CD4-positive, alpha-beta T cell (primary cell): ENCODE measurements around the gene RBM45. TPM values are rescaled to one million over a fixed set of nuclear protein-coding genes. Genes with fewer than 3 reads are reported as not detected.

ENCODE experiments used
- ATAC-seq: fragments of 200-7000 bp; cut with Tn5 transposase; one replicate; pipeline ENCODE4 v1.10.0; 2022; ENCODE audit warnings: mild to moderate bottlenecking; ENCODE audit not compliant: poor library complexity
- CTCF ChIA-PET: fragments of 350-600 bp; sonication (Branson Sonifier 250); formaldehyde crosslinking; loops from one replicate; lab custom pipeline; 2021; ENCODE audit warnings: antibody characterized with exemption, inconsistent platforms; lab: Charles Lee
- POLR2A ChIA-PET: fragments of 350-600 bp; sonication (Branson Sonifier 250); formaldehyde crosslinking; loops from one replicate; lab custom pipeline; 2021; ENCODE audit warnings: antibody characterized with exemption, inconsistent platforms; lab: Charles Lee
- DNase-seq, 14 experiments: peaks; one replicate each; pipeline ENCODE4 v3.0.0-alpha.2; 2013 to 2020; ENCODE audit warnings: mixed read lengths in 2 of 14
- H3K27ac ChIP-seq, 2 donors: one replicate each; pipeline versions ENCODE4 v1.5.1 to v1.7.0; 2013; ENCODE audit warnings: low read length in 2 of 2, low read depth in 1 of 2, mild to moderate bottlenecking in 1 of 2
- H3K27me3 ChIP-seq, 2 experiments: 1 replicate in 1 of 2; 2 replicates in 1 of 2; pipeline versions ENCODE4 v1.6.1 to v1.7.0; 2013; ENCODE audit warnings: low read length in 2 of 2, control low read depth in 1 of 2, mild to moderate bottlenecking in 1 of 2, moderate library complexity in 1 of 2; ENCODE audit not compliant: insufficient read depth in 2 of 2, control insufficient read depth in 1 of 2
- H3K36me3 ChIP-seq: one replicate; pipeline ENCODE4 v1.6.1; 2013; ENCODE audit warnings: low read length, control low read depth; ENCODE audit not compliant: insufficient read depth
- H3K4me1 ChIP-seq: one replicate; pipeline ENCODE4 v1.6.1; 2013; ENCODE audit warnings: low read length, control low read depth; ENCODE audit not compliant: insufficient read depth
- H3K4me3 ChIP-seq: one replicate; pipeline ENCODE4 v1.5.1; 2013; ENCODE audit warnings: mild to moderate bottlenecking, low read length, moderate library complexity
- H3K9me3 ChIP-seq, 2 experiments: 1 replicate in 1 of 2; 2 replicates in 1 of 2; pipeline versions ENCODE4 v1.6.1 to v1.7.0; 2013; ENCODE audit warnings: low read length in 2 of 2, mild to moderate bottlenecking in 2 of 2, control low read depth in 1 of 2, moderate library complexity in 1 of 2; ENCODE audit not compliant: control insufficient read depth in 1 of 2, insufficient read depth in 1 of 2
- H3K27ac Mint-ChIP-seq: one replicate; pipeline ENCODE4 v1.8.0; 2020; ENCODE audit warnings: mixed read lengths
- H3K27me3 Mint-ChIP-seq: one replicate; pipeline ENCODE4 v1.8.0; 2021; ENCODE audit warnings: mixed read lengths
- H3K36me3 Mint-ChIP-seq: one replicate; pipeline ENCODE4 v1.8.0; 2021; ENCODE audit warnings: low read depth, mixed read lengths
- H3K4me1 Mint-ChIP-seq: one replicate; pipeline ENCODE4 v1.8.0; 2021; ENCODE audit warnings: low read depth, mixed read lengths
- H3K4me3 Mint-ChIP-seq: one replicate; pipeline ENCODE4 v1.8.0; 2020; ENCODE audit warnings: mild to moderate bottlenecking, mixed read lengths
- H3K9me3 Mint-ChIP-seq: one replicate; pipeline ENCODE4 v1.8.0; 2020; ENCODE audit warnings: mixed read lengths
- intact Hi-C, 2 experiments: fragments of 100-400 bp; cut with DNase I in 1 of 2; cut with micrococcal nuclease in 1 of 2; formaldehyde crosslinking; loops; one replicate each; pipeline versions ENCODE4 v1.15.1 to v1.9.0; 2023 to 2025; cut with DNase I, micrococcal nuclease
- total RNA-seq, 174 experiments: library from RNA in 2 of 174; stranded (reverse) in 2 of 174; gene quantifications; one replicate each; pipeline ENCODE4 v1.2.3 and lab custom pipeline; 2021 to 2026
- TF ChIP-seq, protein P1 (sequence below): fragments of 200-600 bp; IDR thresholded peaks from one replicate; pipeline ENCODE4 v1.8.0; 2022; ENCODE audit warnings: antibody characterized with exemption, mild to moderate bottlenecking

RBM45 gene
- total RNA-seq, 2 experiments from 2014 or later: 6.9 to 9.5 TPM

DNA sequence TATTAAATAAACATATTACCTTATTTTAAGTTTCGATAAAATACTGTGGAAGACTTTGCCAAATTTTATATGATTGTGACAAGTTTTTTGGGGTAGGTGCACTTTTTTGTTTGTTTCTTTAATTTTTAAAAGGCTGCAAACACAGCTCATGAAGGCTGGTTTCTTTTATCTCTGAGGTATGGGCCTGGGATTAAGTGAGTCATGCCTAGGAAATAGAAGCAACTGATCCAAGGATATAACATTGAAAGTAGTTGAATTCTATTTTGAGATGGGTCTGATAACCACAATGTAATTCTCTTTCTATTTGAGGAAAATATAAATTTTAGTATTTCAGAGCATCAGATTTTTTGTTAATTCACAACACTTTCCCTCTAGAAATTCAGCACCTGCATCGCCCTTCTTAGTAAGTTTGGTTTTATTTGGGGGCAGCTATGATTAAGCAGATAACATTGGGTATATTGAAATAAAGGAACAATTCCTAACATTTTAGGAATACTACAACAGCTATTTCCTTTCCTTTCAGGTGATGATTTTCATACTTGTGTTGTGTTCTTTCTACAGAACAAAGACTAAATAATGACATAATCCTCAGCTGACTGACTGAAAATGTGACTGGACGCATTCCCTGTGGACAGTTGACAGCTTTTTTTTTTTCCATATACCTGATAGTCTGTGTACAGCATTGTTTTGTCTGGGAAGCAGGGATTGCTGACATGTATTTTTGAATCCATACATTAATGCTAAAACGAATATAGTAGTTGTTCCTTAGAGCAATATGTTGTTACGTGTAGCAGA lies 16.8 kb downstream of the RBM45 start:
- DNase-seq (no peak), ATAC-seq (no peak)
- Histone ChIP-seq H3K4me1 (no peaks in the 10 kb centered on the region), H3K36me3 (peaks cover 45% of the 10 kb centered on the region), H3K27ac (no peak overlapping the region), H3K9me3 (no peaks in the 10 kb centered on the region), H3K4me3 (no peak overlapping the region), H3K27me3 (no peaks in the 10 kb centered on the region)
- TF ChIP-seq, protein P1, sequence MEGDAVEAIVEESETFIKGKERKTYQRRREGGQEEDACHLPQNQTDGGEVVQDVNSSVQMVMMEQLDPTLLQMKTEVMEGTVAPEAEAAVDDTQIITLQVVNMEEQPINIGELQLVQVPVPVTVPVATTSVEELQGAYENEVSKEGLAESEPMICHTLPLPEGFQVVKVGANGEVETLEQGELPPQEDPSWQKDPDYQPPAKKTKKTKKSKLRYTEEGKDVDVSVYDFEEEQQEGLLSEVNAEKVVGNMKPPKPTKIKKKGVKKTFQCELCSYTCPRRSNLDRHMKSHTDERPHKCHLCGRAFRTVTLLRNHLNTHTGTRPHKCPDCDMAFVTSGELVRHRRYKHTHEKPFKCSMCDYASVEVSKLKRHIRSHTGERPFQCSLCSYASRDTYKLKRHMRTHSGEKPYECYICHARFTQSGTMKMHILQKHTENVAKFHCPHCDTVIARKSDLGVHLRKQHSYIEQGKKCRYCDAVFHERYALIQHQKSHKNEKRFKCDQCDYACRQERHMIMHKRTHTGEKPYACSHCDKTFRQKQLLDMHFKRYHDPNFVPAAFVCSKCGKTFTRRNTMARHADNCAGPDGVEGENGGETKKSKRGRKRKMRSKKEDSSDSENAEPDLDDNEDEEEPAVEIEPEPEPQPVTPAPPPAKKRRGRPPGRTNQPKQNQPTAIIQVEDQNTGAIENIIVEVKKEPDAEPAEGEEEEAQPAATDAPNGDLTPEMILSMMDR: no peak
- H3K4me1 Mint-ChIP-seq: peaks cover 9% of the 10 kb centered on the region
- H3K27me3 Mint-ChIP-seq: no peaks in the 10 kb centered on the region
- H3K27ac Mint-ChIP-seq: no peak overlapping the region
- no peak overlapping the region for H3K4me3 Mint-ChIP-seq
- peaks cover 73% of the 10 kb centered on the region for H3K36me3 Mint-ChIP-seq
- no peaks in the 10 kb centered on the region for H3K9me3 Mint-ChIP-seq
- ChIA-PET POLR2A (interaction anchor here (0.9 to 2.4 kb wide), 2 partner anchors 16 to 17 kb away, joined by 3 to 6 read pairs; partner anchors contain the start of gene RBM45), CTCF (interaction anchor here (3.5 kb wide), 1 partner anchor 17 kb away, joined by 10 read pairs; the partner anchor contains the start of gene RBM45)
- intact Hi-C loops: no loop called here

DNA sequence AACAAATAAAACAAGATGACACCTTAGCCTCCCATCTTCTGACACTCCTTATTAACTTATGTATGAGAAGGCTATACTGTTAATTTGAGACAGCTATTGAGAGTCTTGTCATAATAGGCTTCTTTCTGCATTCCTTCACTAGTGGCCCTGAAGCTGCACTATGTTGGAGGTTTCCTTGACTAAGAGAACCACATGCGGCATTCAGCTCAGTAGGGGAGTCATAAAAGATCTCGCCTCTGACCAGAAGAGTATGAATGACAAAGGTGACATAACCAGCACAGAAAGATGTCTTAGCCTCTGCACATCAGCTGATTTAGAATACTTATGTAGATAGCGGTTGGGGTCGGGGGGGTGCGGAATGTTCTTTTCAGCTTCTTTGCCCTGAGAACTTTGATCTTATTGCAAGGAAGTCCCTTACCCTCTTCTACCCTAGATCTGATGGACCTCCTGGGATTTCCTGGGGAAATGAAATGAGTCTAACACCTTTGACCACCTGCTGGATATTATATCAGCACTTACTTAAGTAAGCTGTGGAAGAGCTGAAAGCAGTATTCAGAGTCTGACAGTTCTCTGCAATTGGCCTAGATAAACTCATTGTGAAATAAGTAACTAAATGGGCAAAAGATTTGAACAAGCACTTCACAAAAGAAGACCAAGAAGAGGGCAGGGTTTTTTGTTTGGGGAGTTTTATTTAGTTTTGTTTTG lies 24.2 kb downstream of the RBM45 start:
- H3K4me1 Mint-ChIP-seq: no peaks in the 10 kb centered on the region
- H3K4me3 Mint-ChIP-seq: no peak overlapping the region
- H3K36me3 Mint-ChIP-seq: peaks cover 30% of the 10 kb centered on the region
- no peaks in the 10 kb centered on the region for H3K27me3 Mint-ChIP-seq
- Histone ChIP-seq H3K36me3 (peaks cover 11% of the 10 kb centered on the region), H3K27me3 (no peaks in the 10 kb centered on the region), H3K9me3 (no peaks in the 10 kb centered on the region), H3K4me1 (no peaks in the 10 kb centered on the region), H3K4me3 (no peak overlapping the region), H3K27ac (no peak overlapping the region)
- DNase-seq (no peak), ATAC-seq (no peak)
- ChIA-PET CTCF (no interaction called here), POLR2A (interaction anchor here (0.7 kb wide), 1 partner anchor 121 kb away, joined by 3 read pairs; no protein-coding TSS in a partner anchor)
- TF ChIP-seq, protein P1: no peak
- intact Hi-C loops: no loop called here
- H3K9me3 Mint-ChIP-seq: no peaks in the 10 kb centered on the region
- H3K27ac Mint-ChIP-seq: no peak overlapping the region

DNA sequence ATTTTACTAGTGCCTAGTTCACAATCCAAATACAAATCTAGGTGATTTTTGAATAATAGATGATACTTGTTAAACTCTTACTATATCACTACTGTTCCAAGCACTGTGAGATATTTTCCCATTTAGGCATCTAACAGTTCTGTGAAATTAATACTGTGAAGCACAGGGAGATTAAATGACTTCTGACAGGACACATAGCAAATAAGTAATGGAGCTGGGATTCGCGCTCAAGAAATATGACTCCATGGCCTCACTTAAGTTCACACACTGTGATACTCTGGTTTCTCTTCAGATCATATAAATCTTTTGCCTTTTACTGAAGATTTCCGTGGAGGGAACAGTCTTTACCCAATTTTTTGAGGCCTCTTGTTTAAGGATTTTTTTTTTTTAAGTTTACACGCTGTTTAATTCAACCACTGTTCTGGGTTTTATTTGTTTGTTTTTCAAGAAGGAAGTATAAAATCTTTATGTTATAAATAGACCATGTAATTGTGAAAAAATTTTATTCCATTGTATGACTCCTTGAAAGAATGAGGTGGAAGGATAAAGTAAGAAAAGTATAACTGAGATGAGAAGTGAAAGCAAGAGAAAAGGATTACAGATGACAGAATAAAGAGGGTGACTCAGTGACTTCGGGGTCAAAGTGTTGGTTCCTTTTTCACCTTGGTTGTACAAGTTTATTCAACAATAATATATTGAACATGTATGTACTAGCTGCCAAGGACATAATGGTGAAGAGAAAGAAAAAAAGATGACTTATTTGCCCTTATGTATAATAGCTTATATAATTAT lies 30.2 kb downstream of the RBM45 start:
- Mint-ChIP-seq H3K36me3 (no peaks in the 10 kb centered on the region), H3K27me3 (peaks cover 20% of the 10 kb centered on the region), H3K4me1 (no peaks in the 10 kb centered on the region), H3K9me3 (no peaks in the 10 kb centered on the region), H3K4me3 (no peak overlapping the region), H3K27ac (no peak overlapping the region)
- Histone ChIP-seq H3K9me3 (no peaks in the 10 kb centered on the region), H3K36me3 (no peaks in the 10 kb centered on the region), H3K27me3 (peaks cover 5 to 10% of the 10 kb centered on the region in 2 experiments), H3K4me1 (no peaks in the 10 kb centered on the region), H3K27ac (no peak overlapping the region), H3K4me3 (no peak overlapping the region)
- no peak for ATAC-seq
- intact Hi-C loops: no loop called here
- ChIA-PET CTCF (interaction anchor here (0.6 kb wide), 1 partner anchor 1076 kb away, joined by 3 read pairs; no protein-coding TSS in a partner anchor), POLR2A (no interaction called here)
- TF ChIP-seq, protein P1: no peak
- no peak for DNase-seq
